Mucosa of descending colon (tissue), 3 donors: ENCODE measurements around the gene SIK2. TPM values are rescaled to one million over a fixed set of nuclear protein-coding genes. Genes with fewer than 3 reads are reported as not detected.

Experiments used
- ATAC-seq: fragments of 200-7000 bp; cut with Tn5 transposase; one replicate; pipeline ENCODE4 v1.9.1; 2020; ENCODE audit warnings: mild to moderate bottlenecking, moderate library complexity
- DNase-seq, 3 donors: peaks; one replicate each; pipeline ENCODE4 v3.0.0-alpha.2; 2020
- H3K36me3 ChIP-seq: fragments of 200-600 bp; one replicate; pipeline ENCODE4 v1.8.0; 2021; ENCODE audit warnings: low read depth, mild to moderate bottlenecking
- H3K4me1 ChIP-seq: fragments of 200-600 bp; one replicate; pipeline ENCODE4 v1.8.0; 2021; ENCODE audit warnings: low read depth, mild to moderate bottlenecking
- H3K4me3 ChIP-seq: fragments of 200-600 bp; one replicate; pipeline ENCODE4 v1.8.0; 2021; ENCODE audit warnings: mild to moderate bottlenecking
- H3K9me3 ChIP-seq: fragments of 200-600 bp; one replicate; pipeline ENCODE4 v1.8.0; 2021; ENCODE audit warnings: mild to moderate bottlenecking
- CTCF ChIP-seq: fragments of 200-600 bp; IDR thresholded peaks from one replicate; pipeline ENCODE4 v1.8.0; 2022; ENCODE audit warnings: antibody characterized with exemption, mild to moderate bottlenecking
- intact Hi-C, 2 donors: fragments of 100-400 bp; cut with DNase I in 1 of 2; cut with micrococcal nuclease in 1 of 2; formaldehyde crosslinking; loops; one replicate each; pipeline versions ENCODE4 v1.11.0 to v1.11.1; 2022; cut with DNase I, micrococcal nuclease
- total RNA-seq, 3 donors: library from RNA; stranded (reverse); fragmentation: NEBNext Ultra II Directional in 2 of 3; extraction: Animal tissue kit (Norgen Biotek cat#: 25700) in 2 of 3; gene quantifications; one replicate each; pipeline versions ENCODE4 v1.2.1 to v1.2.4, GENCODE V29; 2021 to 2023
- donor health status: DM: no; HTN: no; CAD: no; lungs with moderate emphysema.
- donor health status: DM: no; HTN: no; CAD: no.
- donor health status: DM: no; HTN: yes; CAD: no.

Gene SIK2
- total RNA-seq, 3 donors from 2014 or later, result 22.0 to 23.0 (median 22.7) TPM

- Histone ChIP-seq H3K9me3 (no peaks in the 10 kb centered on the region), H3K4me1 (no peaks in the 10 kb centered on the region), H3K4me3 (no peak overlapping the region), H3K36me3 (no peaks in the 10 kb centered on the region)
- DNase-seq (no peak), ATAC-seq (no peak)
- TF ChIP-seq CTCF, result no peak
- intact Hi-C loops, result loop anchor here in 1 of 2 donors (10.0 kb wide), 1 partner anchor 253 kb away; no protein-coding TSS in a partner anchor
Observed at GRCh38 chr11:111582163-111582562, 20.1 kb upstream of the SIK2 start.

GRCh38 chr11:111582881-111583280 lies 19.4 kb upstream of the SIK2 start:
- intact Hi-C loops, result loop anchor here in 1 of 2 donors (10.0 kb wide), 1 partner anchor 252 kb away; no protein-coding TSS in a partner anchor

DNA sequence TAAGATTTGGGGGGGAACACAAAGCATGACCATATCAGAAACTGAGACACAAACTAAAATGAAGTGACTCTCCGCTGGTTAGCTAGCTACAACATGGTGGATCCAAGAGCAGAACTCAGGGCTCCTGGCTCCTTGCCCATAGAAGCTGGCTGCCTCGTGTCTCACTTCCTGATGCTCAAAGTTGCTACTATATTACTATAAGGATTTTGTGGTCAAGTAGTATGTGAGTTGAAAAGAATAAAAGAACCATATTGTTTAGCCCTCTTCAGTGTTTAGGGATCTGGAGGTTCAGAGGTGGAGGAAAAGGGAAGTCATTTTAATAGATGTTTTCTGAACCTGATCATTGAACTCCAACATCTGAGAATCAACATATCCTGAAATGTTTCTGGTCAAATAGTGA lies 16.9 kb upstream of the SIK2 start:
- Histone ChIP-seq H3K4me1 (no peaks in the 10 kb centered on the region), H3K4me3 (no peak overlapping the region), H3K9me3 (no peaks in the 10 kb centered on the region), H3K36me3 (no peaks in the 10 kb centered on the region)
- ATAC-seq, result no peak
- TF ChIP-seq CTCF, result no peak
- DNase-seq, result no peak
- intact Hi-C loops, result loop anchor here in 1 of 2 donors (10.0 kb wide), 1 partner anchor 249 kb away; no protein-coding TSS in a partner anchor

More at GRCh38 chr11:111582881-111583280, 19.4 kb upstream of the SIK2 start:
- no peaks in the 10 kb centered on the region for H3K4me1 ChIP-seq
- H3K4me3 ChIP-seq, result no peak overlapping the region
- no peak for DNase-seq
- no peak for ATAC-seq
- no peak for TF ChIP-seq CTCF
- no peaks in the 10 kb centered on the region for H3K36me3 ChIP-seq
- no peaks in the 10 kb centered on the region for H3K9me3 ChIP-seq

GRCh38 chr11:111586388-111586831 lies 15.8 kb upstream of the SIK2 start:
- DNase-seq (peak in 1 of 3 donors; percentile 84), ATAC-seq (peak; percentile 57)
- Histone ChIP-seq H3K9me3 (no peaks in the 10 kb centered on the region), H3K36me3 (no peaks in the 10 kb centered on the region), H3K4me3 (no peak overlapping the region), H3K4me1 (no peaks in the 10 kb centered on the region)
- intact Hi-C loops, result loop anchor here in 1 of 2 donors (10.0 kb wide), 1 partner anchor 248 kb away; no protein-coding TSS in a partner anchor
- no peak for TF ChIP-seq CTCF

DNA sequence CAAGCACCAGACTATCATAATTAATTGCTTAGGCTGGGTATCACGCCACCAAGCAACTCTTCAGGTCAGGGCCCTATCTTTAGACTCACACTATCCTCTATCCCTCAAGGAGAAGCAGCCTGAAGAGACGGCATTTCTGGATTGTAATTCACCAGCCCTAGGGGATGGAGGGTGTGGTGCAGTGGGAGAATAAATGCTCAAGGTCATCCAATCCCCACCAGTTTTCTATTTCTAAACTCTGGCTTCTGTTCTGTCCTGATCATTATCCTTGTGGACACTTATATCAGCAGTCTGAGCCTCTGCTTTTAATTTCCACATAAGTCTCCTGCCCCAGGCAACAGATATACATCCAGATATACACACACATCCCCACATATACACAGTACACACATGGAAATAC lies 13.1 kb upstream of the SIK2 start:
- H3K4me1 ChIP-seq, result no peaks in the 10 kb centered on the region
- DNase-seq (no peak), ATAC-seq (no peak)
- no peaks in the 10 kb centered on the region for H3K9me3 ChIP-seq
- no peaks in the 10 kb centered on the region for H3K36me3 ChIP-seq
- intact Hi-C loops, result loop anchor here in 1 of 2 donors (10.0 kb wide), 1 partner anchor 246 kb away; no protein-coding TSS in a partner anchor
- no peak for TF ChIP-seq CTCF
- H3K4me3 ChIP-seq, result no peak overlapping the region
